Measurements from ENCODE around the gene PADI2.

Gene PADI2

DNA sequence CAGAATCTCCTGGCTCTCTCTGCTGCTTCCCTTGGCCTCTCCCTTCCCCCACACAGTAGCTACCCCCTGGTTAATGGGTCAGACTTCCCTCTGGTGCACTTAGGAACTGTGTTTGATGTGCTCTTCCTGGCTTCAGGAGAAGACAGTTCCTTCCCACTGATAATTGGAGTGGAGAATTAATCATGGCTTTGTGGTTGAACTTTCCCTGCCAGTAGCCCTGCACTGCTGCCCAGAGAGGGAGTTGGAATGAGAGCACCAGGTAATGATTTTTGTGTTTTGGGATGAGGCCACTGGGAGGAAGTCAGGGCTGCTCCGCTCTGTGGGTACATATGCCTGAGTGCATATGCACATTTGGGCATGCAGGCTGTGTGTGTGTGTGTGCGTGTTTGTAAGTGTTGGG lies 39.7 kb upstream of the PADI2 start:
- peaks cover 29% of the 10 kb centered on the region for H3K27me3 ChIP-seq (replicated peaks; ENCODE audit: control insufficient read depth, insufficient read depth, low read length)
- H3K9ac ChIP-seq (ENCODE audit: low read length) = no peak overlapping the region
- H3K4me3 ChIP-seq (ENCODE audit: low read length) = no peak overlapping the region
- DNase-seq (ENCODE audit: low read depth) = no peak
- no peaks in the 10 kb centered on the region for H3K36me3 ChIP-seq (ENCODE audit: control insufficient read depth, insufficient read depth, low read length, severe bottlenecking)
- H3K9me3 ChIP-seq (ENCODE audit: control insufficient read depth, low read length) = peaks cover 24% of the 10 kb centered on the region
- no peaks in the 10 kb centered on the region for H3K4me1 ChIP-seq (ENCODE audit: control insufficient read depth, insufficient read depth, low read length)

DNA sequence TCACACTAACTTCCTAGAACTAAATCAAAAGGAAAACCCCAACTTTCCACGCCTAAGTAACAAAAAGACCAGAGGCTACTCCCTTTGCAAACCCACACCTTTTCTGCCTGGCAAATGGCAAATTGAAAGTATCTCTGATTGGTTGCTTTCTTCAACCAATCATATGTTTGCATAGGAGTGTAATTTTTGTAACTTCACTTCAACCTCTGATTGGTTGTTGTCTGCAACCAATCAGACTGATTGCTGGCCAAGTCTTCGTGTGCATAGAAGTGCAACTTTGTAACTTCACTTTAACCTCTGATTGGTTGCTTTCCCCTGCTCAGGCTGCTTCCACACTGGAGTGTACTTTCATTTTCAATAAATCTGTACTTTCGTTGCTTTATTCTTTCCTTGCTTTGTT lies 36.9 kb upstream of the PADI2 start:
- Histone ChIP-seq H3K9ac (ENCODE audit: low read length) (no peak overlapping the region), H3K36me3 (ENCODE audit: control insufficient read depth, insufficient read depth, low read length, severe bottlenecking) (no peaks in the 10 kb centered on the region), H3K4me3 (ENCODE audit: low read length) (no peak overlapping the region), H3K4me1 (ENCODE audit: control insufficient read depth, insufficient read depth, low read length) (no peaks in the 10 kb centered on the region), H3K9me3 (ENCODE audit: control insufficient read depth, low read length) (peaks cover 44% of the 10 kb centered on the region), H3K27me3 (replicated peaks; ENCODE audit: control insufficient read depth, insufficient read depth, low read length) (peaks cover 20% of the 10 kb centered on the region)
- no peak for DNase-seq (ENCODE audit: low read depth)

DNA sequence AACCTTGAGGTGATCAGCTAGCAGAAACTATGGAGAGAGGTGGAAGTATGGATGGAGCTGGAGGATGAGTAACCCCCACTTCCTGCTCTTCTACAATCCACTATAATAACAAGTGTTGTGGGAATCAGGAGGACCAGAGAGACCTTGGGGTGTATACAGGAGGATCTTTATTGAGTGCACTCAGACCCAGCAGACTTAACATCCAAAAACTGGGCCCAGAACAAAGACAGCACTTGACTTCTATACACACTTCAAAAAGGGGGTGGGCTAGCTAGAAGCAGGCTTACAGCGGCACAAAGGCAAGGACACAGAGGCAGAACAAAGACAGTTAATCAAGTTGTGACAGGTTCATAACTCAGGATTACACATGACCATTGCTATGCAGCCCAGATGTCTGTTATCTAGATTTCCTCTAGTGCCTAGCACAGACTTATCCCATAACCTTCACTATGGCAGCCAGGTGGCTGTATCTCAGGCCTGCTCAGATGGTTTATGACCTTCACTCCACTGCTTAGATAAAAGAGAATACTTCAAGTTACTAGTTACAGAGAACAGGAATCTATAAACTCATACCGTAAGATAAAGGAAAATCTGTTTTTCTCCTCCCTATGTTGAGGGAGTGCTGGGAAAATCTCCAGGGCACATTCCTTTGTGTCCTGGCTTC lies 36.1 kb upstream of the PADI2 start:
- H3K4me3 ChIP-seq (ENCODE audit: low read length) = no peak overlapping the region
- peaks cover 44% of the 10 kb centered on the region for H3K9me3 ChIP-seq (ENCODE audit: control insufficient read depth, low read length)
- peaks cover 20% of the 10 kb centered on the region for H3K27me3 ChIP-seq (replicated peaks; ENCODE audit: control insufficient read depth, insufficient read depth, low read length)
- H3K9ac ChIP-seq (ENCODE audit: low read length) = no peak overlapping the region
- no peaks in the 10 kb centered on the region for H3K4me1 ChIP-seq (ENCODE audit: control insufficient read depth, insufficient read depth, low read length)
- H3K36me3 ChIP-seq (ENCODE audit: control insufficient read depth, insufficient read depth, low read length, severe bottlenecking) = no peaks in the 10 kb centered on the region
- no peak for DNase-seq (ENCODE audit: low read depth)

DNA sequence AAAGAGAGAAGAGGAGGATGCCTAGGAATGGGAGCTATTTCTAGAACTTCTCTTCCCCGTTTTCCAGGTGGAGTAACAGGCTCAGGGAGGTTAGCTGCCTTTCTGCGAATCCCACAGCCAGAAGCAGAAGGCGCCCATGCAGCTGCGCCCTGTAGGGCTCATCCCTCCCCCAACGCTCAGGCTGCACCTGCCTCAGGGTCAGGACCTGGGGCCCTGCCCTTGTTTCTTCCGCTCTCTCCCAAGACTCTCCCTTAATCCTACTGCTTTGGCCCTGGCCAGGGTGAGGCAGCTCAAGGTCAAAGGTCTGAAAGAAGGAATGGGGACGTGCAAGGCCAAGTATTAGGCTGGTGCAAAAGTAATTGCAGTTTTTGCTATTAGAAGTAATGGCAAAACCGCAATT lies 30.5 kb upstream of the PADI2 start:
- Histone ChIP-seq H3K9ac (ENCODE audit: low read length) (no peak overlapping the region), H3K27me3 (replicated peaks; ENCODE audit: control insufficient read depth, insufficient read depth, low read length) (peaks cover 41% of the 10 kb centered on the region), H3K4me1 (ENCODE audit: control insufficient read depth, insufficient read depth, low read length) (no peaks in the 10 kb centered on the region), H3K4me3 (ENCODE audit: low read length) (no peak overlapping the region), H3K9me3 (ENCODE audit: control insufficient read depth, low read length) (peaks cover 28% of the 10 kb centered on the region), H3K36me3 (ENCODE audit: control insufficient read depth, insufficient read depth, low read length, severe bottlenecking) (no peaks in the 10 kb centered on the region)
- no peak for DNase-seq (ENCODE audit: low read depth)

DNA sequence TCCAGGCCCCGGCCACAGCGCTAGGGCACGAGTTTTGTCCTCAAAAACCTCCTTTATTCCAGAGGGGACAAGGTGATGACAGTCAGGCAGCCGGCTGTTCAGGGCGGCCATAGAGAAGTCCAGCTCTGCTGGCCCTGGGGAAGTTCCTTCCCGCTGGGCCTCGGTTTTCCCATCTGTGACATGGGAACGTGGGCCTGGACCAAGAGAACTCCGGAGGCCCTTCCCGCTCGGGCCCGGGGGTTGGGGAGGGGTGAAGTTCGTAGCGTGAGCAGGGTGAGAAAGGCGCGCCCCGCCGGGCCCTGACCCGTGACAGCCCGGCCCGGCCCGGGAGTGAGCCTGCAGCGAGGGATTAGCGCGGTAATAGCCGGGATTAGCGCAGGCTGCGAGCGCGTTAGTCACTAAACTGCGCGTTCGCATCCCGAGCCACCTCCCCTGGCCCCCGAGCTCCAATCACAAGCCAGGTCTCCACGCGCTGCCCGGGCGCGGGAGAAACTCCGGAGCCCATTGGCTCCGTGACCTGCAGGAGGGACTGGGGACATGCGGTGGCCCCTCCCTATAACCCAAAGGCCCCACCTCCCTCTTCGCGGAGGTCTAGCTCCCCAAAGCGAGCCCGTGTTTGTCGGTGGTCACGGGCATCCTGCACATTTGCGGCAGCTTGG lies 29.8 kb upstream of the PADI2 start:
- Histone ChIP-seq H3K36me3 (ENCODE audit: control insufficient read depth, insufficient read depth, low read length, severe bottlenecking) (no peaks in the 10 kb centered on the region), H3K9ac (ENCODE audit: low read length) (no peak overlapping the region), H3K4me1 (ENCODE audit: control insufficient read depth, insufficient read depth, low read length) (no peaks in the 10 kb centered on the region), H3K27me3 (replicated peaks; ENCODE audit: control insufficient read depth, insufficient read depth, low read length) (peaks cover 46% of the 10 kb centered on the region), H3K9me3 (ENCODE audit: control insufficient read depth, low read length) (peaks cover 28% of the 10 kb centered on the region), H3K4me3 (ENCODE audit: low read length) (no peak overlapping the region)
- DNase-seq (ENCODE audit: low read depth) = no peak

DNA sequence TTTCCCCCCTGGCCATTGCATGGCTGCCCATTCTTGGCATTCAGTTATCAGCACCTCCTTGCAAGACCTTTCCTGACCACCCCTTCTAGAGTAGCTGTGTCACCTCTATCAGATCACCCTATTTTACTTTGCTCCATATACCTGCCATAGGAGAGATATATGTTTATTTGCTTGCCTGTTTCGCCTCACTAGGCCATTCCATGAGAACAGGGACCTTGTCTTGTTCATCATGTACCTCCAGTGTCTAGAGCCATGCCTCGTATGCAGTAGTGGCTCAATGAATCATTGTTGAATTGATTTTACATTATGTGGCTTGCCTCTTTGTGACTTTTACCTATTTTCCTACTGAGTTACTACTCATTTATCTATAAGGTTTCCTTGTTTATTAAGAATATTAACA lies 26.4 kb upstream of the PADI2 start:
- Histone ChIP-seq H3K36me3 (ENCODE audit: control insufficient read depth, insufficient read depth, low read length, severe bottlenecking) (no peaks in the 10 kb centered on the region), H3K4me3 (ENCODE audit: low read length) (no peak overlapping the region), H3K9ac (ENCODE audit: low read length) (no peak overlapping the region), H3K4me1 (ENCODE audit: control insufficient read depth, insufficient read depth, low read length) (no peaks in the 10 kb centered on the region), H3K27me3 (replicated peaks; ENCODE audit: control insufficient read depth, insufficient read depth, low read length) (peaks cover 58% of the 10 kb centered on the region), H3K9me3 (ENCODE audit: control insufficient read depth, low read length) (peaks cover 15% of the 10 kb centered on the region)
- DNase-seq (ENCODE audit: low read depth) = no peak

DNA sequence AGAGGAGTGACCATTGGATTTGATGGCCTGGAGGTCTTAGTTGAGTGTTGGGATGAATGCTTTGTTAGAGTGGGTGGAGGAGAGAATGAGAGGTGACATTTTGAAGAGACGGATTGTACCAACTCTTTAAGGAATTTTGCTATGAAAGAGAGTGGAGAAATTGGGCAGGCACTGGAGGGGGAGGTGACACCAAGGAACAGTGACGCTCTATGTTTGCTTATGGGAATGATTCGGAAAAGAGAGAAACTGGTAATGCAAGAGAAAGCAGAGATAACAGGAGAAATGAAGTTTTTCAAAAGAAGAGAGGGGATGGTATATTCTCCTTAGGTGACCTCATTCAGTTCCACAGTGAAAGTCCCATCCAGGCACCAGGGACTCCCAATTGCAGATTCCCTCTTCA lies 24.5 kb upstream of the PADI2 start:
- H3K9ac ChIP-seq (ENCODE audit: low read length) = no peak overlapping the region
- no peak overlapping the region for H3K4me3 ChIP-seq (ENCODE audit: low read length)
- H3K9me3 ChIP-seq (ENCODE audit: control insufficient read depth, low read length) = peaks cover 15% of the 10 kb centered on the region
- H3K27me3 ChIP-seq (replicated peaks; ENCODE audit: control insufficient read depth, insufficient read depth, low read length) = peaks cover 50% of the 10 kb centered on the region
- H3K36me3 ChIP-seq (ENCODE audit: control insufficient read depth, insufficient read depth, low read length, severe bottlenecking) = no peaks in the 10 kb centered on the region
- H3K4me1 ChIP-seq (ENCODE audit: control insufficient read depth, insufficient read depth, low read length) = no peaks in the 10 kb centered on the region
- no peak for DNase-seq (ENCODE audit: low read depth)

- Histone ChIP-seq H3K27me3 (replicated peaks; ENCODE audit: control insufficient read depth, insufficient read depth, low read length) (peaks cover 44% of the 10 kb centered on the region), H3K36me3 (ENCODE audit: control insufficient read depth, insufficient read depth, low read length, severe bottlenecking) (no peaks in the 10 kb centered on the region), H3K9ac (ENCODE audit: low read length) (no peak overlapping the region), H3K4me1 (ENCODE audit: control insufficient read depth, insufficient read depth, low read length) (no peaks in the 10 kb centered on the region), H3K9me3 (ENCODE audit: control insufficient read depth, low read length) (peaks cover 15% of the 10 kb centered on the region), H3K4me3 (ENCODE audit: low read length) (no peak overlapping the region)
- no peak for DNase-seq (ENCODE audit: low read depth)
Observed at GRCh38 chr1:17141441-17142197, 22.4 kb upstream of the PADI2 start.

- Histone ChIP-seq H3K4me3 (ENCODE audit: low read length) (no peak overlapping the region), H3K4me1 (ENCODE audit: control insufficient read depth, insufficient read depth, low read length) (no peaks in the 10 kb centered on the region), H3K36me3 (ENCODE audit: control insufficient read depth, insufficient read depth, low read length, severe bottlenecking) (no peaks in the 10 kb centered on the region), H3K27me3 (replicated peaks; ENCODE audit: control insufficient read depth, insufficient read depth, low read length) (peaks cover 45% of the 10 kb centered on the region), H3K9me3 (ENCODE audit: control insufficient read depth, low read length) (peaks cover 15% of the 10 kb centered on the region), H3K9ac (ENCODE audit: low read length) (no peak overlapping the region)
- peak; percentile 5 for DNase-seq (ENCODE audit: low read depth)
Observed at GRCh38 chr1:17140279-17140678, 21.0 kb upstream of the PADI2 start.

DNA sequence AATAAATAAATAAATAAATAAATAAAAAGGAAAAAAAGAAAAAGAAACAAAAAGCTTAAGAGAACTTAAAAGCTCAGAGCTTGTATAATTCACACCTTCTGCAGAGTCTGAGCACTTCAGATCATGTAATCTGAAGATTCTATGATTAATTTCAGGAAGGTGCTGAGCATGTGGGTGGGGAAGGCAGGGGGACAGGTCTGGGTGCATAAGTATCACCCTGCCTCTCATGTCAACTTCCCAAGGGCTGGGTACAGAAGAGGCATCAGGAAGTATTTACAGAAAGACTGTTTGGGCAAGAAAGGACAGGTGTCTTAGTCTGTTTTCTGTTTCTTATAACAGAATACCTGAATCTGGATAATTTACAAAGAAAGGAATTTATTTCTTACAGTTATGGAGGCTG lies 20.4 kb upstream of the PADI2 start:
- Histone ChIP-seq H3K9ac (ENCODE audit: low read length) (no peak overlapping the region), H3K36me3 (ENCODE audit: control insufficient read depth, insufficient read depth, low read length, severe bottlenecking) (no peaks in the 10 kb centered on the region), H3K27me3 (replicated peaks; ENCODE audit: control insufficient read depth, insufficient read depth, low read length) (peaks cover 45% of the 10 kb centered on the region), H3K9me3 (ENCODE audit: control insufficient read depth, low read length) (peaks cover 13% of the 10 kb centered on the region), H3K4me1 (ENCODE audit: control insufficient read depth, insufficient read depth, low read length) (no peaks in the 10 kb centered on the region), H3K4me3 (ENCODE audit: low read length) (no peak overlapping the region)
- DNase-seq (ENCODE audit: low read depth) = no peak

- peaks cover 49% of the 10 kb centered on the region for H3K27me3 ChIP-seq (replicated peaks; ENCODE audit: control insufficient read depth, insufficient read depth, low read length)
- no peaks in the 10 kb centered on the region for H3K4me1 ChIP-seq (ENCODE audit: control insufficient read depth, insufficient read depth, low read length)
- H3K4me3 ChIP-seq (ENCODE audit: low read length) = no peak overlapping the region
- no peak overlapping the region for H3K9ac ChIP-seq (ENCODE audit: low read length)
- no peaks in the 10 kb centered on the region for H3K36me3 ChIP-seq (ENCODE audit: control insufficient read depth, insufficient read depth, low read length, severe bottlenecking)
- H3K9me3 ChIP-seq (ENCODE audit: control insufficient read depth, low read length) = no peaks in the 10 kb centered on the region
- no peak for DNase-seq (ENCODE audit: low read depth)
Observed at GRCh38 chr1:17137441-17137840, 18.2 kb upstream of the PADI2 start.
